ENCODE measurements around the gene KCNIP1.

Gene KCNIP1

DNA sequence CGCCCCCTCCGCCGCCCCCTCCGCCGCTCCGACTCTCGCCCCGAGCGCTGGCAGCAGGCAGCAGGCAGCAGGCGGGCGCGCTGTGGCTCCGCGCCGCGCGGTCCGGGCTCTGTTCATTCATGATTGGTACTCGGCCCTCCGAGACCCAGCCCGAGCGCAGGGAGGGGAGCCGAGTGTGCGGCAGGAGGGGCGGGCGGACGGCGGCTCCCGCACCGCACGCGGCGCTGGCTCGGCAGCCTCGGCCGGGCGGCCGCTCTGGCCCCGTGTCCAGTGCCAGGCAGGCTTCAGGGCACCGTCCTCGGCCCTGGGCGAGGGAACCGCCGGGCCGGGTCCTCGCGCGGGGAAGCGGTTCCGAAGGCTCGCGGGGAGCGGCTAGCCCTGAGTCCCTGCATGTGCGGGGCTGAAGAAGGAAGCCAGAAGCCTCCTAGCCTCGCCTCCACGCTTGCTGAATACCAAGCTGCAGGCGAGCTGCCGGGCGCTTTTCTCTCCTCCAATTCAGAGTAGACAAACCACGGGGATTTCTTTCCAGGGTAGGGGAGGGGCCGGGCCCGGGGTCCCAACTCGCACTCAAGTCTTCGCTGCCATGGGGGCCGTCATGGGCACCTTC lies at the start of gene KCNIP1:
KCNIP1 (plus strand) TSS at position 31 of the 607 bp plus-strand sequence.
- no peak for DNase-seq

DNA sequence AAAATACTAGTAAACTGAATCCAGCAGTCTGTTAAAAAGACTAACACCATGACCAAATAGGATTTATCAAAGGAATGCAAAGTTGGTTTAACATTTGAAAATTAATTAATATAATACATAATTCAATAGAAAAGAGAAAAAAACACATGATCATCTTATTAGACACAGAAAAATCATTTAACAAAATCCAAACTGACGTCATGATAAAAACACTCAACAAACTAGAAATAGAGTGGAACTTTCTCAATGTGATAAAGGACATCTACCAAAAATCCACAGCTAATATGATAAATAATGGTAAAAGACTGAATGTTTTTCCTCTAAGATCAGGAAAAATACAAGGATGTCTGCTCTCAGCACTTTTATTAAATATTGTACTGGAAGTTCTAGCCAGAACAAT lies 40.4 kb upstream of the KCNIP1 start:
- no peak for DNase-seq

GRCh38 chr5:170464280-170465127 lies 39.3 kb upstream of the KCNIP1 start:
- DNase-seq: no peak

DNA sequence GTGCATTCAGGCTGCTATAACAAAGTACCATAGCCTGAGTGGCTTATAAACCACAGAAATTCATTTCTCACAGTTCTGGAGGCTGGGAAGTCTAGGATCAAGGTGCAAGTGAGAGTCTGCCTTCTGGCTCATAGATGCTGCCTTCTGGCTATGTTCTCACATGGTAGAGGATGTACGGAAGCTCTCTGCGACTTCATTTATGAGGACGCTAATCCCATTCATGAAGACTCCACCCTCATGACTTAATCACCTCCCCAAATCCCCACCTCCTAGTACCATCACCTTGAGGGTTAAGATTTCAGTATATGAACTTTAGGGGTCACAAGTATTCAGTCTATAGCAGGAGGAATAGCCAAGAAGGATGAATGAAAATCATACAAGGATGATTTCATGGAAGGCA lies 37.3 kb upstream of the KCNIP1 start:
- DNase-seq: no peak

DNA sequence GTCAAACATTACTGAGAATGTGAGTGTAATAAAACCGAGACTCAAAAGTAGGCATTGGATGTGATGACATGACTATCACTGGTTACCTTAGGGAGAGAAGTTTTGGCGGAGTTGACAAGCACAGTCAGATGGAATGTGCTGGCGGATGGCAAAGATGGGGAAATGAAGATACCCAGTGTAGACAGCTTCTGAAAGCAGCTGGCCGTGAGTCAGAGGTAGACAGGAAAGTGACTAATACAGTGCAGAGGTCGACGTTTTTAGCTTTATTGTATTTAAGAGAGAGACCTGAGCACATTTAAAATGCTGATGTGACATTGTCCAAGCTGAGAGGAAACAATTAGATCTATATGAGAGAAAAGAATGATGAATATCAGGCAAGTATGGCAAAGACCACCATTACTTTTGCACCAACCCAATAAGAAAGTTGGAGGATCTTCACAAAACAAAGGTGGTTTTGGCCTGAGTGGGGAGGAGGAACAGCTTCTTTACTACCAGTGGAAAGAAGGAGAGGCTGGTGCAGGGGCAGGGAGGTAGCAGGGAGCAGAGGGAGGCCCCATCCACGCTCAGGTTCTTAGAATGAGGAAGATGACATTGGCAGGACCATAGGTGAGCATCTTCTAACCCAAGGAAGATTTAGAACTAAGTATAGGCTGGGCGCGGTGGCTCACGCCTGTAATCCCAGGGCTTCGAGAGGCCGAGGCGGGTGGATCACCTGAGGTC lies 36.7 kb upstream of the KCNIP1 start:
- DNase-seq: no peak

DNA sequence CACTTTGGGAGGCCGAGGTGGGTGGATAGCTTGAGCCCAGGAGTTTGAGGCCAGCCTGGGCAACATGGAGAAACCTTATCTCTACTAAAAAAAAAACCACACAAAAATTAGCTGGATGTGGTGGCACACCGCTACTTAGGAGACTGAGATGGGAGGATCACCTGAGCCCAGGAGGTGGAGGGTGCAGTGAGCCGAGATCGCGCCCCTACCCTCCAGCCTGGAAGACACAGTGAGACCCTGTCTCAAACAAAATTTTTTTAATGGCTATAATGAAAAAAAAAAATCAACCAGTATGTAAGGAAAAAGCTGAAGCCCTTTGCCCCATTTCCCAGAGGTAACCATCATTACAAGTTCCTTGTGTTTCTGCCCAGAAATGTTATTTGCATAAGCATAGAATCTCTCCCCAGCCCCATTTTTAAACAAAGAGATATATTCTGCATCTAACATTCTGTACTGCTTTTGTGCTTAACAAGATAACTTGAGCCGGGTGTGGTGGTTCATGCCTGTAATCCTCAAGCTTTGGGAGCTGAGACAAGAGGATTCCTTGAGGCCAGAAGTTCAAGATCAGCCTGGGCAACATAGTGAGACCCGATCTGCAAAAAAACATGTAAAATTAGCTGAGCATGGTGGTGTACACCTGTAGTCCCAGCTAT lies 35.1 kb upstream of the KCNIP1 start:
- DNase-seq: no peak

- no peak for DNase-seq
Measured at GRCh38 chr5:170469414-170469813, 34.4 kb upstream of the KCNIP1 start.

DNA sequence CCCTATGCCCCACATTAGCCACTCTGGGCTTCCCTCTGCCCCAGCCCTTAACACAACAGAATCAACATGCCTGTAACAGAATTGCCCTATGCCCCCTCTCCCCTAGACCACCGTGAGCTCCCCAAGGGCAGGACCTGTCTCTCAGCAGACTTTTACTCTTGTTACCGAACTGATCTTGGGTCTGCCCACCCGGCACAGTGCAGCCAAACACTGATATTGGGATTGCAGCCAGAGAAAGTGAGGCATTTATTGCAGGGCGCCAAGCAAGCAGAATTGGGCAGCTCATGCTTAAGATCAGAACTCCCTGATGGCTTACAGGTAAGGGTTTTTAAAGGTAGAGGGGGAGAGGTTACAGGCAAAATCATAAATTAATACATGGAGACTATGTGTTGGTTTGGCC lies 33.5 kb upstream of the KCNIP1 start:
- DNase-seq: no peak

- no peak for DNase-seq
Measured at GRCh38 chr5:170470808-170471404, 32.9 kb upstream of the KCNIP1 start.

DNA sequence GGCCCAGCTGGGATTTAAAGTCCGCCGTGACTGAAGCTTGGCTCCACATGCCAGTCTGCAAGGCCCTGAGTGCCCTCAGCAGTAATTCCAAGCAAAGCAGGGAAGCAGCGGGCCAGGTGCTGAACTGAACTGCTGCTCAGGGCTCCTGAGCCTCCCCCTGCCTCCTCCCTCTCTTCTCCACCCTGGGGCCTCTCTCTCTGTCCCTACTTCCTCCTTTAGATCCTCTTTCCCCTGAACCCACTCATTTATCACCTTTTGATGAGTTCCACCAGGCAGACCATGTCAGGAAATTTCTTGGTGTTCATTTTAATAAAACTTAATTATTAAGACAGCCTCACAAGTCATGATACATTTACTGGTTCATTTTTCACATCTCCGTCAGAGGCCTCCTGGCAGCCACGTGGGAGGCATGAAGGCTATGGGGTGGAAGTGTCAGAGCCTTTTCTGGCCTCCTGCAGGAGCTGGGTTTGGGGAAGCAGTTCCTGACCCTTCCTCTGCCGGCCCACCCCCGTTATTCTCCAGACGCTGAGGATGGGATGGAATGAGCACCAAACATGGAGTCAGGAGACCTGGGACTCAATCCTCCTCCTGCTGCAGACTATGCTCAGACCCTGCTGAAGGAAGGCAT lies 32.2 kb upstream of the KCNIP1 start:
- DNase-seq: no peak

GRCh38 chr5:170473642-170474041 lies 30.2 kb upstream of the KCNIP1 start:
- DNase-seq: no peak

GRCh38 chr5:170474489-170475274 lies 29.1 kb upstream of the KCNIP1 start:
- no peak for DNase-seq

DNA sequence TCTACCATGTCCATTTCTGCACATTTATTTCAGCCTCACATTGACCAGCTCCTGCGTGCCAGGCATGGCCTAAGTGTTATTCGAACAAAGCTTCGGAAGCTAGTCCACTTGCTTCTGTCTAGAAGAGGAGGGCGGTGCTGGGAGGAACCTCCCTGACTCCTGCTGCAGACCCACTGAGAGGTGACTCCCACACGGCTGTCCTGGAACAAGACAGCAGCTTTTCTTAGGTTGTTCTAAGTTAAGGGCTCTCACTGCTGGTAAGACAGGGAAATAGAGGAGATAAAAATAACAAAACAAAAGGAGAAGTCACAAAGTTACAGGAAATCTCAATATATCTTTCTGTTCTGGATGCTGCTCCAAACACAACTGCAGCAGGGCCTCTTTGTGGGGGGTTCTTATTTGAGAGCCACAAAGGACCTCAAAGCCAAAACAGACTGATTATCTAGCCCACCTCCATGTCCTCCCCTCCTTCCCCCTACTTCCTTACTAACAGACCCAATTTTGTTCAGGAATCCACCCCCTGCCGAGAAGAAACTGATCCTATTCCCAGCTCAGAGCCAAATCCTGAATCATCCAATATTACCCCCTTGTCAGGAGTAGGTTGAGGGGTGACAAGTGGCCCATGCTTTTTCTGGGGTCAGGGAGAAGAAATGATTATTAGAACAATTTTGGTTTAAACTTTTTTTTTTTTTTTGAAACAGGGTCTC lies 28.4 kb upstream of the KCNIP1 start:
- DNase-seq: no peak

DNA sequence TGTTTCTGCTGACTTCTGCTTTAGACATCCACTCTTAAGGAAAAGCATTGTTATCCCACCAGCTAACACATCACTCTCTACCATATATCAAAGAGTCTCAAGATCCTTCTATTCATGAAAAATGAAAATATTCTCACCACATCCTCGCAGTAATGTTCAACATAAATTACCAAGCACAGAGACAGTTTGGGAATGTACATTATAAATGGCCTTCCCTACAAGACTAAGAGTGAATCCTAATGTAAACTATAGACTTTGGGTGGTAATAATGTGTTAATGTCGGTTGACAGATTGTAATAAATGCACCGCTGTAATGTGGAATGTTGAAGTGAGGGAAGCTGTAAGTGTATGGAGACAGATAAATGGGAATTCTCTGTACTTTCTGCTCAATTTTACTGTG lies 27.1 kb upstream of the KCNIP1 start:
- DNase-seq: no peak

GRCh38 chr5:170477906-170478305 lies 25.9 kb upstream of the KCNIP1 start:
- DNase-seq: no peak

DNA sequence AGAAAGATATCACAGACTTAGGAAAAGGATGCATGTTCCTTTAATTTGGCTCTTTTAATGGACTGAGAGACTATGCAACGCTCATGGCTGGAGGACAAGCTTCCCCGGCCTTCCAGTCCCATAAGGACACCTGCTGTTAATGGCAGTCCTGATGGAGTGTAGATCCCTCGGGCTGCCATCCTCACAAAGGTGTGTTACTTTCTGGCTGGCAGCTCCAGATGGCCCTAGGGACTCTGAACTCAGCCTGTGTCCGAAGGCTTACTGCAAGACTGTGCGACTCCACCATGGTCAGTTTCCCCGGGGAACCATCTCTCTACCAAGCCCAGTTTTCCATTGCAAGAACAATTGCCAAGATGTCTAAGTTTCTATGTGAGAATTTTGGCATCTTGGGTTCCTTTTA lies 25.5 kb upstream of the KCNIP1 start:
- no peak for DNase-seq

DNA sequence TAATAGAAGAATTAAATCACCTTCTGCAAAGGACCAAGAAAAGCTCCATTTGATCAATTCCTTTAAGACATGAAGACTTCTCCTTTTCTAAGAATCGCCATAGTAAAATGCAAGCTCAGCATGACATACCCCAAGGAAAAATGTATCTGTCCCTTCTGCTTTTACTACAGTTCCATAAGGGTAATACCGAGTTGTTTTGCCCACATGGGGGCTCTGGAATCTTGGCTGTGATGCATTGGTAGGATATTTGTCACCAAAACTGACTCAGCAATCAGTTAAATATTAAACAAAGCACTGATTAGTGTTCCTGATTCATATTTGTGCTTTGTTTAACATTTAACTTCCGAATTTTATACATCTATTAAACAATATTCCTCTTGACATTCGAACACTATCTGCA lies 24.3 kb upstream of the KCNIP1 start:
- DNase-seq: no peak

DNA sequence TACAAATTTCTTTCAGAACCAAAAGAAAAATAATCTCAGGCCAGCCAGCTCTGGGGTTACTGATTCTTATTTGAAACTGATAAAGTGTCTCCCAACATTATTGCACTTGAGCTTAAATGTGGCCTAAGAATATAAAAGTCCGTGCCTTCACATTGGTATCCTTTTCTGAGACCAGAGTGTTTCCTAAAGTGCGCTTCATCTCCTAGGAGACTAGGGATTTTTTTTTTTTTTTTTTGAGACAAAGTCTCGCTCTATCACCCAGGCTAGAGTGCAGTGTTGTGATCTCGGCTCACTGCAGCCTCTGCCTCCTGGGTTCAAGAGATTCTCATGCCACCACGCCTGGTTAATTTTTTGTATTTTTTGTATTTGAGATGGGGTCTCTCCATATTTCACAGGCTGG lies 23.6 kb upstream of the KCNIP1 start:
- DNase-seq: no peak

DNA sequence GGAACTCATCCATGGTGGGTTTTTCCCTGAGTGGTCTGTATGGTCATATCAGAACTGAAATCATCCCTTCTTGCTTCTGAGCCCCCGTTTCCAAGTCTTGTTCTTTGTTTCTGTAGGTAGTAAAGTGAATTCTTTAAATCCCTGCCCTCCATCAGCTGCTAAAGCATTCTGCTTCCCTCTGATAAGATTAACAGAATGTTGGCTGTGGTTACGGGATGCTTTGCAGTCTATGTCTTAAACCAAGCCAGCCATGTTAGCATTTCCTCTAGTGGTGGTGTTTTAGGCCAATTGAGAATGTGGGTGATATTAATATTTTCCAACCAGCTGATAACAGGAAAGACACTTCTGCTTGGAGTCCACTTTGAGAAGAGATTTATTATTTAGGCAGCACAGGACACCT lies 22.0 kb upstream of the KCNIP1 start:
- DNase-seq: no peak

- DNase-seq: no peak
Measured at GRCh38 chr5:170482511-170482910, 21.3 kb upstream of the KCNIP1 start.

Measured in T1000 (cell line).